ENCODE results near the gene TNFRSF18.
"Not testable (repeated sequence)": the region's sequence is repeated elsewhere in the genome, so short reads cannot be mapped to it uniquely, and the experiment has no call there.

TNFRSF18 gene

GRCh38 chr1:1199141-1199960 is 7.0 kb downstream of the TNFRSF18 start:
- DNase-seq (ENCODE audit: low read depth): no peak

GRCh38 chr1:1198423-1199140 is 7.8 kb downstream of the TNFRSF18 start:
- no peak for DNase-seq (ENCODE audit: low read depth)

- no peak for DNase-seq (ENCODE audit: low read depth)
Measured at GRCh38 chr1:1197551-1198422, 8.6 kb downstream of the TNFRSF18 start.

GRCh38 chr1:1197188-1197500 is 9.2 kb downstream of the TNFRSF18 start:
- no peak for DNase-seq (ENCODE audit: low read depth)

GRCh38 chr1:1196431-1197187 is 9.8 kb downstream of the TNFRSF18 start:
- no peak for DNase-seq (ENCODE audit: low read depth)

- DNase-seq (ENCODE audit: low read depth): not testable (repeated sequence)
Measured at GRCh38 chr1:1195726-1196125, 10.7 kb downstream of the TNFRSF18 start.

GRCh38 chr1:1194723-1195122 is 11.7 kb downstream of the TNFRSF18 start:
- DNase-seq (ENCODE audit: low read depth): no peak

GRCh38 chr1:1191734-1192133 is 14.7 kb downstream of the TNFRSF18 start:
- no peak for DNase-seq (ENCODE audit: low read depth)

- no peak for DNase-seq (ENCODE audit: low read depth)
Measured at GRCh38 chr1:1189111-1189510, 17.3 kb downstream of the TNFRSF18 start.

- no peak for DNase-seq (ENCODE audit: low read depth)
Measured at GRCh38 chr1:1187938-1188337, 18.5 kb downstream of the TNFRSF18 start.

GRCh38 chr1:1185101-1185765 is 21.2 kb downstream of the TNFRSF18 start:
- DNase-seq (ENCODE audit: low read depth): no peak

- no peak for DNase-seq (ENCODE audit: low read depth)
Measured at GRCh38 chr1:1183833-1184775, 22.3 kb downstream of the TNFRSF18 start.

GRCh38 chr1:1183221-1183747 is 23.1 kb downstream of the TNFRSF18 start:
- no peak for DNase-seq (ENCODE audit: low read depth)

- DNase-seq (ENCODE audit: low read depth): no peak
Measured at GRCh38 chr1:1182491-1183220, 23.7 kb downstream of the TNFRSF18 start.

- no peak for DNase-seq (ENCODE audit: low read depth)
Measured at GRCh38 chr1:1181938-1182410, 24.4 kb downstream of the TNFRSF18 start.

GRCh38 chr1:1181129-1181937 is 25.1 kb downstream of the TNFRSF18 start:
- no peak for DNase-seq (ENCODE audit: low read depth)

GRCh38 chr1:1179983-1180861 is 26.2 kb downstream of the TNFRSF18 start:
- DNase-seq (ENCODE audit: low read depth): no peak

All from non-pigmented ciliary epithelial cell (primary cell).